K562 (cell line): ENCODE measurements around the gene CMIP. TPM values are rescaled to one million over a fixed set of nuclear protein-coding genes. Genes with fewer than 3 reads are reported as not detected.
A peak's percentile ranks its signal among the peaks of the same experiment; 100 is the strongest.

Source experiments
- ARID1B ChIP-seq: fragments of 450-650 bp; IDR thresholded peaks from 2 replicates; pipeline ENCODE4 v1.6.1; 2016; ENCODE audit warnings: antibody characterized with exemption, mild to moderate bottlenecking, inconsistent platforms
- CTBP1 ChIP-seq: fragments of 450-650 bp; IDR thresholded peaks from 2 replicates; pipeline ENCODE4 v1.6.1; 2016; ENCODE audit warnings: borderline replicate concordance
- CXXC5 ChIP-seq: fragments of 250-450 bp; sonication (Bioruptor Pico); IDR thresholded peaks from 2 replicates; pipeline ENCODE4 v1.8.0; 2022; ENCODE audit warnings: inconsistent platforms, mild to moderate bottlenecking, moderate library complexity
- ELF4 ChIP-seq: fragments of 450-650 bp; formaldehyde crosslinking; IDR thresholded peaks from 2 replicates; pipeline ENCODE4 v1.4.0; 2022; ENCODE audit warnings: missing genetic modification characterization
- EP300 ChIP-seq: IDR thresholded peaks from 2 replicates; pipeline ENCODE4 v1.6.1; 2012; ENCODE audit warnings: low read length, improper control_type of control experiment
- GABPB1 ChIP-seq: sonication (generic); formaldehyde crosslinking; IDR thresholded peaks from 2 replicates; pipeline ENCODE4 v1.8.0; 2022; ENCODE audit warnings: mild to moderate bottlenecking, missing genetic modification reagents
- GATAD2A ChIP-seq: fragments of 450-650 bp; IDR thresholded peaks from 2 replicates; pipeline ENCODE4 v1.6.1; 2017
- HDAC1 ChIP-seq, 2 experiments: fragments of 450-650 bp; IDR thresholded peaks; 2 replicates each; pipeline ENCODE4 v1.6.1; 2016 to 2017; ENCODE audit warnings: inconsistent platforms in 1 of 2, mild to moderate bottlenecking in 1 of 2, moderate library complexity in 1 of 2
- HDAC2 ChIP-seq: fragments of 450-650 bp; IDR thresholded peaks from 2 replicates; pipeline ENCODE4 v1.6.1; 2016; ENCODE audit warnings: mild to moderate bottlenecking
- HDGF ChIP-seq: fragments of 450-650 bp; IDR thresholded peaks from 2 replicates; pipeline ENCODE4 v1.6.1; 2016
- KLF16 ChIP-seq: IDR thresholded peaks from 2 replicates; pipeline ENCODE4 v1.6.1; 2016; ENCODE audit warnings: antibody characterized with exemption
- L3MBTL2 ChIP-seq: fragments of 450-650 bp; IDR thresholded peaks from 2 replicates; pipeline ENCODE4 v1.6.1; 2016; ENCODE audit warnings: mild to moderate bottlenecking, moderate library complexity
- MYC ChIP-seq, 2 experiments: fragments of 250-450 bp in 1 of 2; sonication (Bioruptor Pico) in 1 of 2; IDR thresholded peaks; 2 replicates each; pipeline versions ENCODE4 v1.5.1 to v1.6.1; 2012 to 2021; ENCODE audit warnings: low read depth in 2 of 2, borderline replicate concordance in 1 of 2, improper control_type of control experiment in 1 of 2, low read length in 1 of 2, mild to moderate bottlenecking in 1 of 2, moderate library complexity in 1 of 2
- POLR2AphosphoS5 ChIP-seq: IDR thresholded peaks from 2 replicates; pipeline ENCODE4 v1.6.1; 2011; ENCODE audit warnings: mild to moderate bottlenecking, low read depth, low read length, moderate library complexity; ENCODE audit not compliant: control insufficient read depth, insufficient read depth
- TEAD1 ChIP-seq, 2 experiments: fragments of 450-650 bp in 1 of 2; sonication (generic) in 1 of 2; formaldehyde crosslinking; IDR thresholded peaks; 2 replicates each; pipeline versions ENCODE4 v1.4.0 to v1.8.0; 2020 to 2022; ENCODE audit warnings: mild to moderate bottlenecking in 2 of 2, missing genetic modification reagents in 1 of 2
- ZSCAN29 ChIP-seq: fragments of 450-650 bp; IDR thresholded peaks from 2 replicates; pipeline ENCODE4 v1.6.1; 2017
- polyA plus RNA-seq, 8 experiments: library from polyadenylated mRNA; depleted of rRNA in 4 of 8; stranded (reverse) in 5 of 8; unstranded in 3 of 8; fragments of >200 nt; fragmentation: Nextera tagmentation in 2 of 8; fragmentation: Illumina TruSeq in 1 of 8; extraction: Ambion mirVana in 2 of 8; extraction: Trizol in 1 of 8; gene quantifications; 2 replicates each; pipeline versions ENCODE4 v1.2.1 to v1.2.3, GENCODE V29; 2011 to 2014; ENCODE audit warnings: inconsistent platforms in 1 of 8, missing spikeins in 1 of 8
- total RNA-seq, 7 experiments: library from RNA; depleted of rRNA in 6 of 7; stranded (reverse); fragments of >200 nt in 6 of 7; fragmentation: Illumina TruSeq in 2 of 7; extraction: Trizol in 2 of 7; gene quantifications; 2 replicates each; pipeline versions ENCODE4 v1.2.1 to v1.2.3, GENCODE V29; 2011 to 2021; ENCODE audit warnings: low replicate concordance in 1 of 7
- TF ChIP-seq, protein P1 (sequence below): conservative IDR thresholded peaks from 2 replicates; pipeline ENCODE4 v1.6.1; 2011; ENCODE audit warnings: low read depth, mild to moderate bottlenecking, low read length; ENCODE audit not compliant: control insufficient read depth
- TF ChIP-seq, protein P2 (sequence below), 2 experiments: fragments of 450-650 bp; IDR thresholded peaks; 2 replicates each; pipeline ENCODE4 v1.6.1; 2018; ENCODE audit warnings: mild to moderate bottlenecking in 2 of 2, low read depth in 1 of 2; ENCODE audit not compliant: partially characterized antibody in 2 of 2
- TF ChIP-seq, protein P3 (sequence below): fragments of 250-450 bp; sonication (Bioruptor Pico); IDR thresholded peaks from 2 replicates; pipeline ENCODE4 v1.6.1; 2021; ENCODE audit warnings: mild to moderate bottlenecking
- TF ChIP-seq, protein P4 (sequence below): fragments of 450-650 bp; formaldehyde crosslinking; conservative IDR thresholded peaks from 2 replicates; pipeline ENCODE4 v1.4.0; 2022; ENCODE audit warnings: mild to moderate bottlenecking, missing genetic modification characterization

Gene CMIP
- total and polyA plus RNA-seq, 9 of the 15 experiments (the other 6 are each of a cell fraction or from before 2014, with no cell fraction given), result 0.94 to 82.5 (median 10.3) TPM

DNA sequence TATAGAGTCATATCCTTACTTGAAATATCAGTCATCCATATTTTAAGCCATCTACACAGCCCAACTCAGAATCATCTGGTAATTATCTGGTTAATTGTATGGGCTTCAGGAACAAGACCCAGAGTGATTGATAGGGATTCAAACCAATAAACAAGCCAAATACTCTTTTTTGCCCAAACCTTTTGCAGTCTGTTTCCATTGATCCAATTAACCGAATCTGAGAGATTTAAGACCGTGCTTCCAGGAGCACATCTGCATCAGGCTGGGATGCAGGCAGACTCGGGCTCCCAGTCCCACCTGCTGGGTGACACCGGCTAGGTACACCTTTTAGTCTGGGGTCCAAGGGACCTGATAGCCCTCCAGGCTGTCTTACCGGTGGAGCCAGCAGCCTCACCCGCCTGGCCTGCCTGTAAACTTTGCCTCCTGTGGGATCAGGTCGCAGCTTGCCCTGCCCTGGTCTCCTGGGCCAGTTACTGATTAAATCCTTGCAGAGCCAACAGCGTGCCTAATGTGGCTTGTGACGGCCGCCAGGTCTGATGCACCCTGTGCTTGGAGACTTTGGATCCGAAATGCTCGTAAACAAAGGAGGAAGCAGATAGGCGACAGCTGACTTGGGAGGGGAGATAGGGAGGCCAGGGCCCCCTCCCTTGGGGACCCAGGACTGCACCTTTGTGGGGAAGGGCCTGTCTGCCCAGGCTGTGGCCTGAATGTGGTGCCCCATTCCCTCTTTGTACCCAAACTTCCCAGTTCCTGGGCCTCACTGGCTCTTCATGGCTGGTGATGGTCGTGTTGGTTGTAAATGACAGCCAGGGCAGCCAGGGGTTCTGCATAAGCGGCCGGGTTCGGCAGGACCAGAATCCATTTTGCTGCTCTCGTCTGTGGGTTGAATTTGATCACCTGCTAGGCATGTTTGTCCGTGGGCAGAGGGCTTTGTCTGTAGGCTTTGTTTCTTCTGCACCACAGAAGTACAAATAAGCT is 3.8 kb downstream of the CMIP start (continued):
- TF ChIP-seq, protein P1, sequence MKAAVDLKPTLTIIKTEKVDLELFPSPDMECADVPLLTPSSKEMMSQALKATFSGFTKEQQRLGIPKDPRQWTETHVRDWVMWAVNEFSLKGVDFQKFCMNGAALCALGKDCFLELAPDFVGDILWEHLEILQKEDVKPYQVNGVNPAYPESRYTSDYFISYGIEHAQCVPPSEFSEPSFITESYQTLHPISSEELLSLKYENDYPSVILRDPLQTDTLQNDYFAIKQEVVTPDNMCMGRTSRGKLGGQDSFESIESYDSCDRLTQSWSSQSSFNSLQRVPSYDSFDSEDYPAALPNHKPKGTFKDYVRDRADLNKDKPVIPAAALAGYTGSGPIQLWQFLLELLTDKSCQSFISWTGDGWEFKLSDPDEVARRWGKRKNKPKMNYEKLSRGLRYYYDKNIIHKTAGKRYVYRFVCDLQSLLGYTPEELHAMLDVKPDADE, result 0 out of 2 replicates have a peak, but pooled peaks have one; percentile 25
- TF ChIP-seq TEAD1 (CRISPR knock-in tag; IDR thresholded peaks at IDR 0.05) (0 out of 4 replicates have a peak, but pooled peaks of 1 of the 2 experiments have one; percentile 51), GABPB1 (CRISPR knock-in tag) (peak; percentile 70), EP300 (0 out of 2 replicates have a peak, but pooled peaks have one; percentile 9), ZSCAN29 (peak; percentile 75; the same call in 1 of the 2 replicates), HDAC1 (IDR thresholded peaks at IDR 0.05) (peak in 1 of 2 experiments; percentile 39; a peak in 1 of 4 replicates), MYC (IDR thresholded peaks at IDR 0.05; ENCODE audit: low read depth, low read length) (peak; percentile 52), MYC (CRISPR knock-in tag; IDR thresholded peaks at IDR 0.05; ENCODE audit: borderline replicate concordance, low read depth) (no peak), CTBP1 (peak; percentile 76; the same call in 1 of the 2 replicates), HDAC2 (peak; percentile 51; the same call in 1 of the 2 replicates), ELF4 (CRISPR knock-in tag) (no peak), KLF16 (no peak), CXXC5 (CRISPR knock-in tag) (peak; percentile 55), HDGF (peak; percentile 24; the same call in 1 of the 2 replicates), POLR2AphosphoS5 (peak; percentile 37; the same call in 1 of the 2 replicates), L3MBTL2 (0 out of 2 replicates have a peak, but pooled peaks have one; percentile 28), GATAD2A (0 out of 2 replicates have a peak, but pooled peaks have one; percentile 20), ARID1B (peak; percentile 41; the same call in 1 of the 2 replicates)
- TF ChIP-seq, protein P2, sequence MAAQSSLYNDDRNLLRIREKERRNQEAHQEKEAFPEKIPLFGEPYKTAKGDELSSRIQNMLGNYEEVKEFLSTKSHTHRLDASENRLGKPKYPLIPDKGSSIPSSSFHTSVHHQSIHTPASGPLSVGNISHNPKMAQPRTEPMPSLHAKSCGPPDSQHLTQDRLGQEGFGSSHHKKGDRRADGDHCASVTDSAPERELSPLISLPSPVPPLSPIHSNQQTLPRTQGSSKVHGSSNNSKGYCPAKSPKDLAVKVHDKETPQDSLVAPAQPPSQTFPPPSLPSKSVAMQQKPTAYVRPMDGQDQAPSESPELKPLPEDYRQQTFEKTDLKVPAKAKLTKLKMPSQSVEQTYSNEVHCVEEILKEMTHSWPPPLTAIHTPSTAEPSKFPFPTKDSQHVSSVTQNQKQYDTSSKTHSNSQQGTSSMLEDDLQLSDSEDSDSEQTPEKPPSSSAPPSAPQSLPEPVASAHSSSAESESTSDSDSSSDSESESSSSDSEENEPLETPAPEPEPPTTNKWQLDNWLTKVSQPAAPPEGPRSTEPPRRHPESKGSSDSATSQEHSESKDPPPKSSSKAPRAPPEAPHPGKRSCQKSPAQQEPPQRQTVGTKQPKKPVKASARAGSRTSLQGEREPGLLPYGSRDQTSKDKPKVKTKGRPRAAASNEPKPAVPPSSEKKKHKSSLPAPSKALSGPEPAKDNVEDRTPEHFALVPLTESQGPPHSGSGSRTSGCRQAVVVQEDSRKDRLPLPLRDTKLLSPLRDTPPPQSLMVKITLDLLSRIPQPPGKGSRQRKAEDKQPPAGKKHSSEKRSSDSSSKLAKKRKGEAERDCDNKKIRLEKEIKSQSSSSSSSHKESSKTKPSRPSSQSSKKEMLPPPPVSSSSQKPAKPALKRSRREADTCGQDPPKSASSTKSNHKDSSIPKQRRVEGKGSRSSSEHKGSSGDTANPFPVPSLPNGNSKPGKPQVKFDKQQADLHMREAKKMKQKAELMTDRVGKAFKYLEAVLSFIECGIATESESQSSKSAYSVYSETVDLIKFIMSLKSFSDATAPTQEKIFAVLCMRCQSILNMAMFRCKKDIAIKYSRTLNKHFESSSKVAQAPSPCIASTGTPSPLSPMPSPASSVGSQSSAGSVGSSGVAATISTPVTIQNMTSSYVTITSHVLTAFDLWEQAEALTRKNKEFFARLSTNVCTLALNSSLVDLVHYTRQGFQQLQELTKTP (IDR thresholded peaks at IDR 0.05; ENCODE audit: low read depth in 1 of 2, partially characterized antibody in 2 of 2), result no peak
- TF ChIP-seq, protein P3, sequence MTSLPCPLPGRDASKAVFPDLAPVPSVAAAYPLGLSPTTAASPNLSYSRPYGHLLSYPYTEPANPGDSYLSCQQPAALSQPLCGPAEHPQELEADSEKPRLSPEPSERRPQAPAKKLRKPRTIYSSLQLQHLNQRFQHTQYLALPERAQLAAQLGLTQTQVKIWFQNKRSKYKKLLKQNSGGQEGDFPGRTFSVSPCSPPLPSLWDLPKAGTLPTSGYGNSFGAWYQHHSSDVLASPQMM, result no peak
- TF ChIP-seq, protein P4, sequence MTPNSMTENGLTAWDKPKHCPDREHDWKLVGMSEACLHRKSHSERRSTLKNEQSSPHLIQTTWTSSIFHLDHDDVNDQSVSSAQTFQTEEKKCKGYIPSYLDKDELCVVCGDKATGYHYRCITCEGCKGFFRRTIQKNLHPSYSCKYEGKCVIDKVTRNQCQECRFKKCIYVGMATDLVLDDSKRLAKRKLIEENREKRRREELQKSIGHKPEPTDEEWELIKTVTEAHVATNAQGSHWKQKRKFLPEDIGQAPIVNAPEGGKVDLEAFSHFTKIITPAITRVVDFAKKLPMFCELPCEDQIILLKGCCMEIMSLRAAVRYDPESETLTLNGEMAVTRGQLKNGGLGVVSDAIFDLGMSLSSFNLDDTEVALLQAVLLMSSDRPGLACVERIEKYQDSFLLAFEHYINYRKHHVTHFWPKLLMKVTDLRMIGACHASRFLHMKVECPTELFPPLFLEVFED (CRISPR knock-in tag), result no peak
